ENCODE data around the gene C20orf173. TPM values are rescaled to one million over a fixed set of nuclear protein-coding genes. Genes with fewer than 3 reads are reported as not detected.
A peak's percentile ranks its signal among the peaks of the same experiment; 100 is the strongest.
"Not testable (repeated sequence)": the region's sequence is repeated elsewhere in the genome, so short reads cannot be mapped to it uniquely, and the experiment has no call there.

Gene C20orf173
- total RNA-seq, 4 donors from 2014 or later = not detected

GRCh38 chr20:35527122-35527769 is 2.2 kb downstream of the C20orf173 start:
- TF ChIP-seq POLR2AphosphoS5 (IDR thresholded peaks at IDR 0.05) (no peak), EP300 (IDR thresholded peaks at IDR 0.05) (no peak), CTCF (IDR thresholded peaks at IDR 0.05) (no peak), POLR2A (IDR thresholded peaks at IDR 0.05) (no peak)
- Histone ChIP-seq H3K9me3 (no peaks in the 10 kb centered on the region), H3K4me3 (no peak overlapping the region), H3K27me3 (no peaks in the 10 kb centered on the region), H3K27ac (no peak overlapping the region), H3K36me3 (no peaks in the 10 kb centered on the region), H3K4me1 (no peaks in the 10 kb centered on the region)
- no peak for DNase-seq (ENCODE audit: low spot score in 2 of 2)
- 80% methylated on average over 12 of the region's 12 CpGs for WGBS

GRCh38 chr20:35525639-35526038 is 3.8 kb downstream of the C20orf173 start:
- no peaks in the 10 kb centered on the region for H3K4me1 ChIP-seq
- H3K9me3 ChIP-seq = no peaks in the 10 kb centered on the region
- 67% methylated on average over 1 of the region's 1 CpG for WGBS
- H3K27ac ChIP-seq = no peak overlapping the region
- TF ChIP-seq CTCF (IDR thresholded peaks at IDR 0.05) (no peak), POLR2AphosphoS5 (IDR thresholded peaks at IDR 0.05) (no peak), EP300 (IDR thresholded peaks at IDR 0.05) (no peak), POLR2A (IDR thresholded peaks at IDR 0.05) (no peak)
- H3K27me3 ChIP-seq = no peaks in the 10 kb centered on the region
- DNase-seq (ENCODE audit: low spot score in 2 of 2) = no peak
- no peak overlapping the region for H3K4me3 ChIP-seq
- H3K36me3 ChIP-seq = no peaks in the 10 kb centered on the region

- Histone ChIP-seq H3K27ac (no peak overlapping the region), H3K27me3 (no peaks in the 10 kb centered on the region), H3K4me3 (no peak overlapping the region), H3K9me3 (no peaks in the 10 kb centered on the region), H3K36me3 (no peaks in the 10 kb centered on the region), H3K4me1 (no peaks in the 10 kb centered on the region)
- TF ChIP-seq CTCF (IDR thresholded peaks at IDR 0.05) = peak in 1 of 2 donors; percentile 45
- TF ChIP-seq EP300 (IDR thresholded peaks at IDR 0.05) = no peak
- TF ChIP-seq POLR2AphosphoS5 (IDR thresholded peaks at IDR 0.05) = no peak
- TF ChIP-seq POLR2A (IDR thresholded peaks at IDR 0.05) = no peak
- DNase-seq (ENCODE audit: low spot score in 2 of 2) = no peak
- 73% methylated on average over 6 of the region's 6 CpGs for WGBS
These were observed 6.1 kb downstream of the C20orf173 start for GRCh38 chr20:35523298-35523888.

- H3K27me3 ChIP-seq = no peaks in the 10 kb centered on the region
- DNase-seq (ENCODE audit: low spot score in 2 of 2) = no peak
- H3K36me3 ChIP-seq = peaks cover 14% of the 10 kb centered on the region
- TF ChIP-seq EP300 (IDR thresholded peaks at IDR 0.05) = no peak
- no peak for TF ChIP-seq POLR2AphosphoS5 (IDR thresholded peaks at IDR 0.05)
- TF ChIP-seq POLR2A (IDR thresholded peaks at IDR 0.05) = no peak
- TF ChIP-seq CTCF (IDR thresholded peaks at IDR 0.05) = no peak
- no peaks in the 10 kb centered on the region for H3K9me3 ChIP-seq
- no peaks in the 10 kb centered on the region for H3K4me1 ChIP-seq
- no peak overlapping the region for H3K4me3 ChIP-seq
- 85% methylated on average over 9 of the region's 9 CpGs for WGBS
- H3K27ac ChIP-seq = no peak overlapping the region
These were observed 10.5 kb downstream of the C20orf173 start for GRCh38 chr20:35518955-35519354.

- not testable (repeated sequence) for H3K4me3 ChIP-seq; H3K9me3 ChIP-seq; DNase-seq (ENCODE audit: low spot score in 2 of 2); H3K27ac ChIP-seq; H3K4me1 ChIP-seq; H3K27me3 ChIP-seq
- WGBS = 80% methylated on average over 5 of the region's 5 CpGs
- peaks cover 24% of the 10 kb centered on the region for H3K36me3 ChIP-seq
These were observed 11.7 kb downstream of the C20orf173 start for GRCh38 chr20:35517767-35518166.
